AG08395 (cell line): ENCODE measurements around the gene KCND1.
A peak's percentile ranks its signal among the peaks of the same experiment; 100 is the strongest.

Source experiments
- DNase-seq: peaks from one replicate; pipeline ENCODE4 v3.0.0; 2012; ENCODE audit warnings: mixed read lengths, low spot score

KCND1 gene

DNA sequence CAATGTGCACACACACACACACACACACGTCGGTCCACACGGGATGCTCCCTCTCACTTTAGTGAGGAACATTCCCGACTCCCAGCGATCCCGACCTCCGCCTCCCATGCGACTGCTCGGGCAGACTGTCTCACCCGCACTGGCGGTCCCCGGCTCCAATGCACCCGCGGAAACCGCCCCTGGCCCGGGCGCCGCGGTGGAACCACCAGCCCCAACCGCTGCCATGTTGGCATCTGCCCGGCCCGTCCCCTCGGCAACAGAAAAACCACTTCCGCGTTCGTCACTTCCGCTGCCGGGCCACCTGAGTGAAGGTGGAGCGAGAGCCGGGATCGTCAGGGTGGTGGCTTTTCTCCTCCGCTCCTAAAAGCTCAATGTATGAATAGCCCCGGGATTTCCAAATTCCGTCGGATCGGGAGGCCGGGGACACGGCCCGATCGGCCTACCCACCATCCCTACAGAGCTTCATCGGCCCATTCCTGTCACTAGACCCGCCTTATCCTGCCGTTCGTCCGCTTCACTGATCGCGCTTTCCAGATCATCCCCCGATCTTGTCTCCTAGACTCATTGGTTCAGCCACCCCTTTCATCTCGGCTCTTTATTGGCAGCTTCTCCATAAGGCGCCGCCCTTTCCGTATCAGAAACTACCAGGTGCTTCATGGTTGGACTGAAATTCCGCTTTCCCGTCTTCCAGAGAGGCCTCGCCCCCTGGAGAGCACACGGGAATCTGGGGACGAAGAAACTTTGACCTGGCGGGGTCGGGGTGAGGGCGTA lies 60.0 kb downstream of the KCND1 start, which contains the start of gene SLC35A2:
TSS of gene SLC35A2 (minus strand) at position 235 of the 771 bp plus-strand sequence. CDS start at position 225, 10 bp downstream.
- peak; percentile 71 for DNase-seq
